IPS DF 4.7 (cell line): ENCODE measurements around the gene KDM6B.

ENCODE experiments used
- DNase-seq: peaks from one replicate; pipeline ENCODE4 v3.0.0-alpha.2; 2013; ENCODE audit warnings: low spot score; ENCODE audit errors: extremely low read depth

Gene KDM6B

DNA sequence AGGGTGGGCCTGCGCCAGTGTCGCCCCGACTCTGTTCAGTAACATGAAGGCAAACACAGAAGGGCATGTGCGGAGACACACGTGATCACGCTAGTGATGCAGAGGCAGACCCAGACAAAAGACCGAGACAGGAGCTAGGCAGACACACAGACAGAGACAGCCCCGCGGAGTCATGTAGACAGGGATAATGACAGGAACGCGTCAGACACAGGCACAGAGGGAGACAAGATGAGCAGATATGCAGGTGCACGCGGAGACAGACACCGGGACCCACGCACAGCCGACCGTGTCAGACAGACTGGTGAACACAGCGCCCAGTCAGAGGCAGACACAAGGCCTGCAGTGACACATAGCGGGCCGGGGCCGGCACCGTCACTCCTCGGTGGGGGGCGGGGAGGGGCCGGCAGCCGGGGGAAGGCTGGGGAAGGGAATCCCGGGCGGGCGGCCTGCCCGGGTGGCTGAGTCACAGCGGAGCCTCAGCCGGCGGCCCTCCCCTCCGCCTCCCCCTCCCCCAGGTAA is 7.4 kb downstream of the KDM6B start:
- DNase-seq, result no peak

DNA sequence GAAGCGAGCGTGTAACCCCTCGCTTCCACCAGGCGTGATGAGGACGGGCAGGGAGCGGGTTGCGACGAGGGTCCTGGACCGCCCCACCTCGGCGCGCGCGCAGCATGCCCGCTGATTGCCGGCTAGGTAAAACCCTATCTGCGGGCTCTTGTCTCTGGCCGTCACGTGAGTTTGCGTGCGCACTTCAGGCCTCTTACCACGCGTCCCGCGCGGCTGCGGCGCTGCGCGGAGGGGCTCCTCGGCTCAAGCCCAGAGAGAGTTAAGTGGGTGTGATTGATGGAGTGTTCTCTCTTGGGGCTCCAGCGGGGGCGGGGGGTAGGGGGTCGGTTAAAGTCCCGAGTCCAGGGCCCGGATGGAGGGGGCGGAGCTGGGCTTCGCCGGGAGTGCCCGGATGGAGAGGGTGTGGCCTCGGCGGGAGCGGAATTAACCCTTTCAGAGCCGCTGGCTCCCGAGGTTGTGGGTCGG is 7.9 kb downstream of the KDM6B start:
- no peak for DNase-seq

DNA sequence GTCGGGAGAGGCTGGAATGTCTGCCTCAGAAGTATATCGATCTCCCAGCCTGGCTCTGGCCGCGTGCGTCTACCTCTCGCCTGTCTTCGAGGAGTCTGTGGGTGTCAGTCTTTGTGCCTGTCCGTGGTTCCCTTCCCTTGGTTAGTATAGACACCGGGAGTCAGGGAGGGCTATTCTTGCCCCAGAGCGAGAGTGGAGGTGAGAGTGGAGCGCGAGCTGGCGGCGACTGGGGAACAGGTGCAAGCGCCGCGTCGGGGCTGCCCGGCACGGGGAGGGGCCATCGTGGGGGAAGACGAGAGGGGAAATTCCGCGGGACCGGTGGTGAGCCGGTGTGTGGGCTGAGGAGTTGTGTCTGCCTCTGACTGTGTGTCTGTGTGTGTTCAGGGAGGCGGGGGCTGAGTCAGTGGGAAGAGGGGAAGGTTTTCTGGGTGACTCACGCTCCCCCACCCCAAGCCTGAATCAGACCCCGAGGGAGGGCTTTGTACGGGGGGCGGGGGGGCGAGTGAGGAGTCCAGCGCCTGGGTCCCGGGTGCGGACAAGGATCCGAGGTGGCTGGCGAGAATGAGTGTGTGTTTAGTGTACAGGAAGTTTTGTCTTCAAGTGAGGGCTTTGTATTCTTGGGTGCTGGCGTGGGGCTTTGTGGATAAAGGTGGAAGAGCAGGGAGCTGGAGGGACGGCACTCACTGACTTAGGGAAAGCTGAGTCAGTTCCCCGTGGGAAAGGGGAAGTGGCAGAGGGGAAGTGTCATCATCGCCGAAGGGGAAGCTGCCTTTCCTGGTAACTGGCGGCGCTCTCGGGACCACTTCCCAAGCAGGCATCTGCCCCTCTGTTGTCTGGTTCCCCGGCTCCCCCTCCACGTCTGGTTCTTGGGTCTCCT is 8.6 kb downstream of the KDM6B start:
- no peak for DNase-seq

DNA sequence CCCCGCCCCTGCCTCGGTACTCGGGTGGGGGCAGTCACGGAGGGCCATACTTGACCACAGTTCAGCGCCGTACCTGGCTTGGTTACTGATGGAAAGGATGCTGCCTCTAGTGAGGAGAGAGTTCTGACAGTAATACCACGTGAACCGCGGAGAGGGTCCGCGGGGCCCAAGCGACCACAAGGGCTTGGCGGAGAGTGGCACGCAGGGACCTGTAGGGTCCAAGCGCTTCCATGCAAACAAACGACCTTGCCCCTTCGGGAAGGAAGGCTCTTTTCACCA is 9.2 kb downstream of the KDM6B start:
- no peak for DNase-seq

DNA sequence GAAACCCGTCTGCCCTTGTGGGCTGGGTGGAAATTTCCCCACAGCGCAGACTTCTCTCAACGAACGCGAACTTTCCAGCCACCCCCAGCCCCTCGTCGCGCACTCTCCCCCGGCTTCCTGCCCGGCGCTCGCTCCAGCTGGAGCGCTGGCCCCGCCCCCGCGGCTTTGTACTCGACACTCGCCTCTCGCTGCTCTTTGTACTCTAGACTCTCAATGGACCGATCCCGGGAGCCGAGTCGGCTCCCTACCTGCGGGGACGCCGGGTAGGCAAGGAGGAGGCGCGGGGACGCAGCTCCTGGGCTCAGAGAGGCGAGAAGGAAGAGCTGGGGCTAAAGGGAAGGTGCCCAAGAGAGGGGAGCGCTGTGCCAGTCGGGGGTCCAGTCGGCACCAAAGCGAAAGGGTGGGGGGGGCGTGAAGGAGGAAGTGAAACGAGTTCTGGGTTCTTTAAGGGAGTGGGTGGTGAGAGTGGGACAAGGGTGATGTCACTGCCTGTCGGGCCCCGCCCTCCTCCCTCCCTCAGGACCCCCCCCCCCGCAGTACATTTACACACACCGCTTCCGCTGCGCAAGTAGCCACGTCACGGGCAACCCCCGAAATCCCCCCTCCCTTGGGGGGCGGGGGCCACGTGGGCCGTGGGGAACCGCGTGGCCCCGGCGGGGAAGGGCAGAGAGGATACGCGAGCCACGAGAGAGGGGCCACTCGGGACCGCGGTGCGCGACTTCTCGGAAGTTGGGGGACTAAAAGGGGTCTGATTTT is 9.7 kb downstream of the KDM6B start:
- DNase-seq, result no peak

DNA sequence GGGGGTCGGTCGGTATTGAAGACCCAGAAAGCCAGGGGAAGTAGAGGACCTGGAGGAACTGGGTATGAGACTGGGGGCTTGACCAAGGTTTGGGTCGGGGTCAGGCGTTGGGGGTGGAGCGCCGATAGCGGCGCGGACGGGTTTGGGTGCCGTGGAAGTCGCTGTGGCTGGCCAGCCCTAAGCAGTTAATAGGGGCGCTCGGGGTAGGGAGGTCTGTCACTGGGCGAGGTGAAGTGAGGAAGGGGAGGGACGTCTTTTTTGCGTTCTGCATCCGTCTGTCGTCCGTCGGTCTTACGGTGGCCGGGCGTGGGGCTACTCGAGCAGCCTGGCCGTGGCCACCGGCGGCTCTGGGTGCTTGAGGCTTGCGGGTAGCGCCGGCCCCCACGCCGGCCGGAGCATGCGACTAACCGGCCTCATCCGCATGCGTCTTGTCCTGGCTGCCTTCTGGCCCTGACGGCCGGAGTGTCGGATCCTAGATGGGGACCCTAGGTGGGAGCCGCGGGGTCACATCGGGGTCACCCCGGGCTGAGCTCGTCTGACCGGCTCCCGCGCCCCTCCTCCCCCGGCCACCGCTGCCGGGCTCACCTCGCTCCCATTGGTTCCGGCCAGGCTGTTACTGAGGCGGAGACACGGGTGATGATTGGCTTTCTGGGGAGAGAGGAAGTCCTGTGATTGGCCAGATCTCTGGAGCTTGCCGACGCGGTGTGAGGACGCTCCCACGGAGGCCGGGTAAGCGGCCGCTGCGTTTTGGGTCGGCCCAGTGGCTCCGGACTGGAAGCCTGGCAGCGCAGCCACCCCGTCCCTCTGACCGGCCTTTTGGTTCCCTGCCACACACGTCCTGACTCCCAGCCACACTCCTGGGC is 10.5 kb downstream of the KDM6B start:
- no peak for DNase-seq

DNA sequence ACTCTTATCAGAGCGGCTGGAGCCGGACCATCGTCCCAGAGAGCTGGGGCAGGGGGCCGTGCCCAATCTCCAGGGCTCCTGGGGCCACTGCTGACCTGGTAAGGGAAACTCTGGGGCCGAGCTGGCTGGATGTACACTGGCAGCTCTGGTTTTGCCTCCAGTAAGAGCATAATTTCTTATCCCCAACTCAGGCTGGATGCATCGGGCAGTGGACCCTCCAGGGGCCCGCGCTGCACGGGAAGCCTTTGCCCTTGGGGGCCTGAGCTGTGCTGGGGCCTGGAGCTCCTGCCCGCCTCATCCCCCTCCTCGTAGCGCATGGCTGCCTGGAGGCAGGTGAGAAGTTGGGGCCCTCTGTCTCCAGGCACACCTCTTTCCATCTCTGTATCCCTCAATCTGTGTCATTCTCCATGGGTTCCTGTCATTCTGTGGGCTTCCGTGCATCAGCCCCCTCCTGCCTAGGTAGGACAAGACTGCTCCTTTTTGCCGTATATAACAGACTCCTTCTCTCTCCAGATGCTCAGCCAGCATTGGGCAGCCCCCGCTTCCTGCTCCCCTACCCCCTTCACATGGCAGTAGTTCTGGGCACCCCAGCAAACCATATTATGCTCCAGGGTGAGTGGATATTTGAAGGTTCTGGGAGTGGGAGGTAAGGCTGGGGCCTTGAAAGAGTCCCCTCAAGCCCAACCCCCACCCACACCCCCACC is 11.5 kb downstream of the KDM6B start:
- no peak for DNase-seq

DNA sequence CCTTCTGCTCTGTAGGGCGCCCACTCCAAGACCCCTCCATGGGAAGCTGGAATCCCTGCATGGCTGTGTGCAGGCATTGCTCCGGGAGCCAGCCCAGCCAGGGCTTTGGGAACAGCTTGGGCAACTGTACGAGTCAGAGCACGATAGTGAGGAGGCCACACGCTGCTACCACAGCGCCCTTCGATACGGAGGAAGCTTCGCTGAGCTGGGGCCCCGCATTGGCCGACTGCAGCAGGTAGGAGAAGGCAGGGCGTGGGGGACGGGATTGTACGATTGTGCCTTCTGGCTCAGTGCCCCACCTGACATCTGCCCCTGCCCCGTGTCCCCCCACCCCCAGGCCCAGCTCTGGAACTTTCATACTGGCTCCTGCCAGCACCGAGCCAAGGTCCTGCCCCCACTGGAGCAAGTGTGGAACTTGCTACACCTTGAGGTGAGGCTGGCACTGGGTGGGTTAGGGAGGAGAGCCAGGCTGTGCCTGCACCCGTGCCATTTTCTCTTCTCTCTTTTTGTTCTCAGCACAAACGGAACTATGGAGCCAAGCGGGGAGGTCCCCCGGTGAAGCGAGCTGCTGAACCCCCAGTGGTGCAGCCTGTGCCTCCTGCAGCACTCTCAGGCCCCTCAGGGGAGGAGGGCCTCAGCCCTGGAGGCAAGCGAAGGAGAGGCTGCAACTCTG is 12.2 kb downstream of the KDM6B start:
- DNase-seq, result no peak

DNA sequence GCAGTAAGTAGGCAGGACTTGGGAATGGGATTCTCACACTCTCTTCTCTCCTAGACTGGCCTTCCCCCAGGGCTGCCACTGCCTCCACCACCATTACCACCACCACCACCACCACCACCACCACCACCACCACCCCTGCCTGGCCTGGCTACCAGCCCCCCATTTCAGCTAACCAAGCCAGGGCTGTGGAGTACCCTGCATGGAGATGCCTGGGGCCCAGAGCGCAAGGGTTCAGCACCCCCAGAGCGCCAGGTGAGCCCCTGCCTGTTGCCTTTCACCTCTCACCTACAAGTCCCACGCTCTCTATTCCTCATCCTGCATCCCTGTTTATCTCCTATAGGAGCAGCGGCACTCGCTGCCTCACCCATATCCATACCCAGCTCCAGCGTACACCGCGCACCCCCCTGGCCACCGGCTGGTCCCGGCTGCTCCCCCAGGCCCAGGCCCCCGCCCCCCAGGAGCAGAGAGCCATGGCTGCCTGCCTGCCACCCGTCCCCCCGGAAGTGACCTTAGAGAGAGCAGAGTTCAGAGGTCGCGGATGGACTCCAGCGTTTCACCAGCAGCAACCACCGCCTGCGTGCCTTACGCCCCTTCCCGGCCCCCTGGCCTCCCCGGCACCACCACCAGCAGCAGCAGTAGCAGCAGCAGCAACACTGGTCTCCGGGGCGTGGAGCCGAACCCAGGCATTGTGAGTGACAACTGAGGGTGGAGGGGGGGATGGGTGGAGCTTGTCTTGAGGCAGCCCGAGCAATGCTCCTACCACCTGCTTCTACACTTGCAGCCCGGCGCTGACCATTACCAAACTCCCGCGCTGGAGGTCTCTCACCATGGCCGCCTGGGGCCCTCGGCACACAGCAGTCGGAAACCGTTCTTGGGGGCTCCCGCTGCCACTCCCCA is 13.0 kb downstream of the KDM6B start:
- no peak for DNase-seq

DNA sequence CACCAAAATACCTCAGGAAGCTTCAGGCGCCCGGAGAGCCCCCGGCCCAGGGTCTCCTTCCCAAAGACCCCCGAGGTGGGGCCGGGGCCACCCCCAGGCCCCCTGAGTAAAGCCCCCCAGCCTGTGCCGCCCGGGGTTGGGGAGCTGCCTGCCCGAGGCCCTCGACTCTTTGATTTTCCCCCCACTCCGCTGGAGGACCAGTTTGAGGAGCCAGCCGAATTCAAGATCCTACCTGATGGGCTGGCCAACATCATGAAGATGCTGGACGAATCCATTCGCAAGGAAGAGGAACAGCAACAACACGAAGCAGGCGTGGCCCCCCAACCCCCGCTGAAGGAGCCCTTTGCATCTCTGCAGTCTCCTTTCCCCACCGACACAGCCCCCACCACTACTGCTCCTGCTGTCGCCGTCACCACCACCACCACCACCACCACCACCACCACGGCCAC is 14.1 kb downstream of the KDM6B start:
- DNase-seq, result no peak

DNA sequence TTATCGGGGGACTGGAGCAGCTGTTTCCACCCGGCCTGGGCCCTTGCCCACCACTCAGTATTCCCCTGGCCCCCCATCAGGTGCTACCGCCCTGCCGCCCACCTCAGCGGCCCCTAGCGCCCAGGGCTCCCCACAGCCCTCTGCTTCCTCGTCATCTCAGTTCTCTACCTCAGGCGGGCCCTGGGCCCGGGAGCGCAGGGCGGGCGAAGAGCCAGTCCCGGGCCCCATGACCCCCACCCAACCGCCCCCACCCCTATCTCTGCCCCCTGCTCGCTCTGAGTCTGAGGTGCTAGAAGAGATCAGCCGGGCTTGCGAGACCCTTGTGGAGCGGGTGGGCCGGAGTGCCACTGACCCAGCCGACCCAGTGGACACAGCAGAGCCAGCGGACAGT is 14.7 kb downstream of the KDM6B start:
- DNase-seq, result no peak

DNA sequence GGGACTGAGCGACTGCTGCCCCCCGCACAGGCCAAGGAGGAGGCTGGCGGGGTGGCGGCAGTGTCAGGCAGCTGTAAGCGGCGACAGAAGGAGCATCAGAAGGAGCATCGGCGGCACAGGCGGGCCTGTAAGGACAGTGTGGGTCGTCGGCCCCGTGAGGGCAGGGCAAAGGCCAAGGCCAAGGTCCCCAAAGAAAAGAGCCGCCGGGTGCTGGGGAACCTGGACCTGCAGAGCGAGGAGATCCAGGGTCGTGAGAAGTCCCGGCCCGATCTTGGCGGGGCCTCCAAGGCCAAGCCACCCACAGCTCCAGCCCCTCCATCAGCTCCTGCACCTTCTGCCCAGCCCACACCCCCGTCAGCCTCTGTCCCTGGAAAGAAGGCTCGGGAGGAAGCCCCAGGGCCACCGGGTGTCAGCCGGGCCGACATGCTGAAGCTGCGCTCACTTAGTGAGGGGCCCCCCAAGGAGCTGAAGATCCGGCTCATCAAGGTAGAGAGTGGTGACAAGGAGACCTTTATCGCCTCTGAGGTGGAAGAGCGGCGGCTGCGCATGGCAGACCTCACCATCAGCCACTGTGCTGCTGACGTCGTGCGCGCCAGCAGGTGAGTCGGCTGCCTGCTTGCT is 15.2 kb downstream of the KDM6B start:
- DNase-seq, result no peak

DNA sequence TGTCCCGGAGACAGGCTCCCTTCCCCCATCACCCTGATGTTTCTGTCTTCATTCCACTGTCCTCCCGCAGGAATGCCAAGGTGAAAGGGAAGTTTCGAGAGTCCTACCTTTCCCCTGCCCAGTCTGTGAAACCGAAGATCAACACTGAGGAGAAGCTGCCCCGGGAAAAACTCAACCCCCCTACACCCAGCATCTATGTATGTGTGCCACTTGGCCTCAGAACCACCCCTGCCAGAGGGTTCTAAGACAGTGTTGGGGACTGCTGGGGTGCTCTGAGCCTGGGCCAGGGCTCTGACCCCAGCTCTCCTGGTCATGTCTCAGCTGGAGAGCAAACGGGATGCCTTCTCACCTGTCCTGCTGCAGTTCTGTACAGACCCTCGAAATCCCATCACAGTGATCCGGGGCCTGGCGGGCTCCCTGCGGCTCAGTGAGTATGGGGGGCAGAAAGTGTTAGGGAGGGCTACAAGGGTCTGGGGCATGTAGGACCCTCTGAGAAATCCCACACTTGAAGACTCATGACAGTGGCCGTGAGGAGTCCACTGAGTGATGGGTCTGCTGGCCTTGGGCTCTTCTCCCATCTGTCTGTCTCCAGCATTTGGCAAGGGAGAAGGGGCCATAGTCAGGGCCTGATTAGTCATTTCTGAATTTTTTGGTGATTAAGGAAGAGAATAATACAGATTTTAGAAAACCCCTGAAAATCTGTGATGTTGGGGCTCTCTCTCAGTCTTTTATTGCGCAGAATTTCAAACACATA is 15.9 kb downstream of the KDM6B start:
- DNase-seq, result no peak

DNA sequence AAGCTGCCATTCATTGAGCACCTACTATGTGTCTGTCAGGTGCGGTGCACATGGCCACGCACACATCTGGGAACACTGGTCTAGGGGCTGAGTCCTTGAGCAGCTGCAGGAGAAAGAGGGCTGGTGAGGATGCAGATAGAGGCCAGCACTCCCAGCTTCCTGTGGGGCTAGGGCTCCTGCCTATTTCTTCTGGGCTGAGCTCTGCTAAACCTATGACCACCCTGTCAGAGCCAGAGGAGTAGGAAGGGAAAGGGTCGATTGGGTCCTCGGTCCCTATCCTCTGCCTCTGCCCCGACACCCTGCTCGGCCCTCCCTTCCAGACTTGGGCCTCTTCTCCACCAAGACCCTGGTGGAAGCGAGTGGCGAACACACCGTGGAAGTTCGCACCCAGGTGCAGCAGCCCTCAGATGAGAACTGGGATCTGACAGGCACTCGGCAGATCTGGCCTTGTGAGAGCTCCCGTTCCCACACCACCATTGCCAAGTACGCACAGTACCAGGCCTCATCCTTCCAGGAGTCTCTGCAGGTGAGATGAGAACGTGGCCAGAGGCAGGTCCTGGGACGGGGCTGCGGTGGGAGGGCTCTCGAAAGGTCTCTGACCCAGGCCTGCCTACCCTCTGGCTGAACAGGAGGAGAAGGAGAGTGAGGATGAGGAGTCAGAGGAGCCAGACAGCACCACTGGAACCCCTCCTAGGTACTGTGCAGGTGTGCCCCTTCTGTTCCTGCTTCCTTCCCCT is 16.9 kb downstream of the KDM6B start:
- DNase-seq, result no peak

DNA sequence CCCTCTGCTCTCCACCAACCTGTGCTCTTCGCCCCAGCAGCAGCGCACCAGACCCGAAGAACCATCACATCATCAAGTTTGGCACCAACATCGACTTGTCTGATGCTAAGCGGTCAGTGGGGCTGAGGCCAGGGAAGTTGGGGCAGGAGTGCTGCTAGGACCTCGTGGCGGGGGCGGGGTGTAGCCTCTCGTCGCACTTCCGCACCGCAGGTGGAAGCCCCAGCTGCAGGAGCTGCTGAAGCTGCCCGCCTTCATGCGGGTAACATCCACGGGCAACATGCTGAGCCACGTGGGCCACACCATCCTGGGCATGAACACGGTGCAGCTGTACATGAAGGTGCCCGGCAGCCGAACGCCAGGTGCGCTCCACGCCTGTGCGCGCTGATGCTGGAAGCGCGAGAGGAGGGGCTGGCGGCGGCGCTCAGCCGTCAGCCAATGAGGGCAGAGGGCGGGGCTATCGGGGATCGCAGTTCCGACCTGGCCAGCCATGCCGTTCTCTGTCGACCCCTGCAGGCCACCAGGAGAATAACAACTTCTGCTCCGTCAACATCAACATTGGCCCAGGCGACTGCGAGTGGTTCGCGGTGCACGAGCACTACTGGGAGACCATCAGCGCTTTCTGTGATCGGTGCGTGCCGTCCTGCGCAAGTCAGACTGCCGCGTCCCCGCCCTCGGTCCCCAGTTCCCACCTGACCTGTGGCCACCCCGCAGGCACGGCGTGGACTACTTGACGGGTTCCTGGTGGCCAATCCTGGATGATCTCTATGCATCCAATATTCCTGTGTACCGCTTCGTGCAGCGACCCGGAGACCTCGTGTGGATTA is 17.6 kb downstream of the KDM6B start:
- no peak for DNase-seq

DNA sequence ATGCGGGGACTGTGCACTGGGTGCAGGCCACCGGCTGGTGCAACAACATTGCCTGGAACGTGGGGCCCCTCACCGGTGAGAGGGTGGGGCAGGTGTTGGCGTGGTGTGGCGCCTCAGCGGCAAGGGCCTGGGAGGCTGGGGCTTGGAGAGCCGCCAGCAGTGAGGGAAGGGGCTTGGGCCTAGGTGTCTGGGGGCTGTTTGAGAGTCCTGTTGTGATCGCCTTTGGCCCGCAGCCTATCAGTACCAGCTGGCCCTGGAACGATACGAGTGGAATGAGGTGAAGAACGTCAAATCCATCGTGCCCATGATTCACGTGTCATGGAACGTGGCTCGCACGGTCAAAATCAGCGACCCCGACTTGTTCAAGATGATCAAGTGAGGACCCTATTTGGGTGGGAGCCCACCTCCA is 18.2 kb downstream of the KDM6B start:
- DNase-seq, result no peak
